ENCODE measurements around the gene ZMYM4. TPM values are rescaled to one million over a fixed set of nuclear protein-coding genes. Genes with fewer than 3 reads are reported as not detected.
"Not testable (repeated sequence)": the region's sequence is repeated elsewhere in the genome, so short reads cannot be mapped to it uniquely, and the experiment has no call there.

The ZMYM4 gene
- polyA plus RNA-seq, 6 donors from 2014 or later: 17.1 to 42.0 (median 36.6) TPM

DNA sequence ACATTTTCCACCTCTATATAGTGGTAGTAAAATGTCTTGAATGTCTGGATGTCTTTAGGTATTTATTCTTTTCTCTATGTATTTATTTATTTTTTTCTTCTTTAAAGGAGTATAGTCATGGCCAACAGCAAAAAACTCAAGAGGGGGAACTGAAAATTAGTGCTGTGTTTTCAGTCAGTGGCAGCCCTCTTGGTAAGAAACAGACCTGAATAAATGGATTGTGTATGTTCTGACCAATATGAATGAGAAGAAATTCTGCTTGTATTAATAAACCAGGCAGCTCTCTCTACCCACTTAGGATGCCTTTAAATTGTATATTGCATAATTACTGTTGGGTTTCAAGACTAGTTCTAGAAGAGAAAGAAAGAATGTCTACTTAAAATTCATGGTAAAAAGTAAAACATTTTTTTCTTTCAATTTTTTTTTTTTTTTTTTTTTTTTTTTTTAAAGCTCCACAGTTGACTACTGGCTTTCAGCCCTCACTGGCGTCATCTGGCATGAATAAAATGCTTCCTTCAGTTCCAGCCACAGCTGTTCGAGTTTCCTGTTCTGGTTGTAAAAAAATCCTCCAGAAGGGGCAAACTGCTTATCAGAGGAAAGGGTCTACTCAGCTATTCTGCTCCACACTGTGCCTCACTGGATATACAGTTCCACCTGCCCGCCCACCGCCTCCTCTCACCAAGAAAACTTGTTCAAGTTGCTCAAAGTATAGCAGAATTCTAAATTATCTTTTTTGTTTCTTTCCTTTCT, 101.6 kb downstream of the ZMYM4 start:
- no peaks in the 10 kb centered on the region for H3K9me3 Mint-ChIP-seq
- H3K36me3 Mint-ChIP-seq: no peaks in the 10 kb centered on the region
- no peaks in the 10 kb centered on the region for H3K27me3 Mint-ChIP-seq
- ATAC-seq (ENCODE audit: low read depth in 2 of 2) (no peak), DNase-seq (no peak)
- H3K27ac Mint-ChIP-seq: peak overlapping the region in 4 of 6 donors; percentile 34 to 88 (median 67)
- H3K4me1 Mint-ChIP-seq: peaks cover 0 to under 1% (median under 1%) of the 10 kb centered on the region in 3 donors
- no peak overlapping the region for H3K4me3 Mint-ChIP-seq

DNA sequence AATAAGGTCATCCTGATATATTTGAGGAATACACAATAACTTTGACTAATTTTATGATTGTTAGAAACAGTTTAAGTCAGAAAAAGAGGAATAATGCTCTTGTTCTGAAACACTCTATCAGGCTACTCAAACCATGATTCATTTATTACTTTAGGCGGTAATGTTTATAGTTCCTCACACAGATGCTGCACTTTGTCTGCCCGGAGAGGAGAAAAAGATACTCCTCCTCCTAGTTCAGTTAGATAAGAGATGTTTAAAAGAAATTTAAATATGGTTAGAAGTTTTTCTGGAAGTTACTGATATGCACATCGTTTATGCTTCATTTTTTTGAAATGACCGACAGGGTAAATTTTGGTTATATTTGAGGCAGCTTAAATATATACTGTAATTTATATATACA, 103.0 kb downstream of the ZMYM4 start:
- H3K36me3 Mint-ChIP-seq: no peaks in the 10 kb centered on the region
- no peak overlapping the region for H3K27ac Mint-ChIP-seq
- DNase-seq (no peak), ATAC-seq (ENCODE audit: low read depth in 2 of 2) (no peak)
- H3K27me3 Mint-ChIP-seq: no peaks in the 10 kb centered on the region
- H3K9me3 Mint-ChIP-seq: no peaks in the 10 kb centered on the region
- no peak overlapping the region for H3K4me3 Mint-ChIP-seq
- no peaks in the 10 kb centered on the region for H3K4me1 Mint-ChIP-seq

DNA sequence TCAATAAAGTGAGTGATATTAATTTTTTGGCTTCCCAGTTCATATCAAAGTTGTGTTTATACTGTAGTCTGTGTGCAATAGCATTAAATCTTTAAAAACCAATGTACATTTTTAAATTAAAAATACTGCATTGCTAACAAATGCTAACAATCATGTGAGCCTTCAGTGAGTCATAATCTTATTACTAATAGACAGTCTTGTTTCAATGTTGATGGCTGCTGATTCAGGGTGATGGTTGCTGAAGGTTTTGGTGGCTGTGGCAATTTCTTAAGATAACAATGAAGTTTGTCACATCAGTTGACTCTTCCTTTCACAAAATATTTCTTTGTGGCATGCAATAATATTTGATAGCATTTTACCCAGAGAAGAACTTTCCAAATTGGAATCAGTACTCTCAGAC, 109.0 kb downstream of the ZMYM4 start:
- no peak for DNase-seq
- H3K4me3 Mint-ChIP-seq: no peak overlapping the region
- H3K27me3 Mint-ChIP-seq: no peaks in the 10 kb centered on the region
- H3K27ac Mint-ChIP-seq: no peak overlapping the region
- ATAC-seq (ENCODE audit: low read depth in 2 of 2): no peak
- no peaks in the 10 kb centered on the region for H3K36me3 Mint-ChIP-seq
- H3K4me1 Mint-ChIP-seq: no peaks in the 10 kb centered on the region
- H3K9me3 Mint-ChIP-seq: no peaks in the 10 kb centered on the region

DNA sequence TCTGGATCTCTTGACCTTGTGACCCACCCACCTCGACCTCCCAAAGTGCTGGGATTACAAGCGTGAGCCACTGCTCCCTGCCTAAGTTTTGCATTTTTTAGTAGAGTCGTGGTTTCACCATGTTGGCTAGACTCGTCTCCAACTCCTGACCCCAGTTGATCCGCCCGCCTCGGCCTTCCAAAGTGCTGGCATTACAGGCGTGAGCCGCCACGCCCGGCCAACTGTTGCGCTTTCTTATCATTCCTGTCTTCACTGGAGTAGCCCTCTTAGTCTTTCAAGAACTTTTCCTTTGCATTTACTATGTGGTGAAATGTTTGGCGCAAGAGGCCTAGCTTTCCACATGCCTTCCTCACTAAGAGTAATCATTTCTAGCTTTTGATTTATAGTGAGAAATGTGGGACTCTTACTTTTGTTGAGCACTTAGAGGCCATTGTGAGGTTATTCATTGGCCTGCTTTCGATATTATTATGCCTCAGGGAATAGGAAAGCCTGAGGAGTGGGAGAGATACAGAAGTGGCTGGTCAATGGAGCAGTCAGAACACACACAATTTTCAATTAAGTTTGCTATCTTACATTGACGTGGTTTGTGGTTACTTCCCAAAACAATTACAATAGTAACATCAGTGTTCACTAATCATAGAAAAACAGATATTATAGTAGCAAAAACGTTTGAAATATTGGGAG, 111.0 kb downstream of the ZMYM4 start:
- H3K4me1 Mint-ChIP-seq: no peaks in the 10 kb centered on the region

DNA sequence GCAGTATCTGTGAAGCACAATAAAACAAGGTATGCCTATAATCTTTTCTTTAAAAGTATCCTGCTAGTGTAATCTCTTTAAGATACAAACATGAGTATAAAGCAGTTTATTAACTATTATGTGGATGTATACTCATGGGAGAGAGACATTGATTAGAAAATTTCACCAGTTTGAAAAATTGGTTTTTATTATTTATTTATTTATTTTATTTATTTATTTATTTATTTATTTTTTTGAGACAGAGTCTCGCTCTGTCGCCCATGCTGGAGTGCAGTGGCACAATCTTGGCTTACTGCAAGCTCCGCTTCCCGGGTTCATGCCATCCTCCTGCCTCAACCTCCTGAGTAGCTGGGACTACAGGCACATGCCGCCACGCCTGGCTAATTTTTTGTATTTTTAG, 111.6 kb downstream of the ZMYM4 start:
- not testable (repeated sequence) for H3K4me3 Mint-ChIP-seq; ATAC-seq (ENCODE audit: low read depth in 2 of 2); H3K4me1 Mint-ChIP-seq; DNase-seq; H3K27ac Mint-ChIP-seq; H3K9me3 Mint-ChIP-seq; H3K27me3 Mint-ChIP-seq; H3K36me3 Mint-ChIP-seq

More for the DNA sequence above, 111.0 kb downstream of the ZMYM4 start:
- DNase-seq (no peak), ATAC-seq (ENCODE audit: low read depth in 2 of 2) (no peak)
- Mint-ChIP-seq H3K9me3 (no peaks in the 10 kb centered on the region), H3K27me3 (no peaks in the 10 kb centered on the region), H3K27ac (no peak overlapping the region), H3K36me3 (no peaks in the 10 kb centered on the region), H3K4me3 (no peak overlapping the region)

DNA sequence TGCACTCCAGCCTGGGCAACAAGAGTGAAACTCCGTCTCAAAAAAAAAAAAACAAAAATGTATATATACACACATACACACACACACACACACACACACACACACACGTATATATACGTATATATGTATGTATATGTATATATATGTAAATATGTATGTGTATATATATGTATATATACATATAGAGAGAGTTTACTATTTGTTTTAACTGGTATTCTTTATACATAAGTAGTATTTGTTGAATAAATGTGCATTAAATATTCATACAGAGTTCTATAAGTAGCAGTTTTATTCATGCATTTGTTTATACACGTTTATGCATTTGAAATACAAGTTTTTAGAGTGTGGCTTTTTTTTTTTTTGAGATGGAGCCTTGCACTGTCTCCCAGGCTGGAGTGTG, 113.6 kb downstream of the ZMYM4 start:
- H3K27me3 Mint-ChIP-seq: no peaks in the 10 kb centered on the region
- no peaks in the 10 kb centered on the region for H3K9me3 Mint-ChIP-seq
- peaks cover 7 to 12% of the 10 kb centered on the region in 2 donors for H3K36me3 Mint-ChIP-seq
- no peaks in the 10 kb centered on the region for H3K4me1 Mint-ChIP-seq
- no peak for DNase-seq
- ATAC-seq (ENCODE audit: low read depth in 2 of 2): no peak
- no peak overlapping the region for H3K27ac Mint-ChIP-seq
- no peak overlapping the region for H3K4me3 Mint-ChIP-seq

DNA sequence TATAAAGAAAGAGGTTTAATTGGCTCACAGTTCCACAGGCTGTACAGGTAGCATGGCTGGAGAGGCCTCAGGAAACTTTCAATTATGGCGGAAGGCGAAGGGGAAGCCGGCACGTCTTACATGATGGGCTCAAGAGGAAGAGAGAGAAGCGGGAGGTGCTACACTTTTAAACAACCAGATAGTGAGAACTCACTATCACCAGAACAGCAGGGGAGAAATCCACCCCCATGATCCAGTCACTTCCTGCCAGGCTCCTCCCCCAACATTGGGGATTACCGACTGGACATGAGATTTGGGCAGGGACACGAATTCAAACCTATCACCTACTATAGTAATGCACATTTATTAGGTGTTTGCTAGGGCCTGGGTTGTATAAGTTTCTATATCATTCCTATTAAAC, 117.8 kb downstream of the ZMYM4 start:
- Mint-ChIP-seq H3K27ac (no peak overlapping the region), H3K4me3 (no peak overlapping the region), H3K27me3 (no peaks in the 10 kb centered on the region), H3K9me3 (no peaks in the 10 kb centered on the region), H3K4me1 (no peaks in the 10 kb centered on the region), H3K36me3 (peaks cover 15 to 30% of the 10 kb centered on the region in 2 donors)
- ATAC-seq (ENCODE audit: low read depth in 2 of 2) (no peak), DNase-seq (no peak)

DNA sequence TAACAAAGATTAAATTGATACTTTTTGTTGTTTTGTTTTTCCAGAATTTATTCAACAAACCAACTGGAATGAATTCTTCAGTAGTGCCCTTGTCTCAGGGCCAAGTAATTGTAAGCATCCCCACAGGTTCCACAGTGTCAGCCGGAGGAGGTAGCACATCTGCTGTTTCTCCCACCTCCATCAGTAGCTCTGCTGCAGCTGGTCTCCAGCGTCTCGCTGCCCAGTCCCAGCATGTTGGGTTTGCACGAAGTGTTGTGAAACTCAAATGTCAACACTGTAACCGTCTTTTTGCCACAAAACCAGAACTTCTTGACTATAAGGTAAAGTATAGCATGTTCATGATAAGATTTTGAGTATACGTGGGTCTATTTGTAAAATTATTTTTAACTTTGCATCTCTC, 118.5 kb downstream of the ZMYM4 start:
- DNase-seq (no peak), ATAC-seq (ENCODE audit: low read depth in 2 of 2) (no peak)
- H3K4me3 Mint-ChIP-seq: no peak overlapping the region
- H3K9me3 Mint-ChIP-seq: no peaks in the 10 kb centered on the region
- H3K27me3 Mint-ChIP-seq: no peaks in the 10 kb centered on the region
- H3K27ac Mint-ChIP-seq: no peak overlapping the region
- H3K36me3 Mint-ChIP-seq: peaks cover 15 to 30% of the 10 kb centered on the region in 2 donors
- H3K4me1 Mint-ChIP-seq: no peaks in the 10 kb centered on the region

DNA sequence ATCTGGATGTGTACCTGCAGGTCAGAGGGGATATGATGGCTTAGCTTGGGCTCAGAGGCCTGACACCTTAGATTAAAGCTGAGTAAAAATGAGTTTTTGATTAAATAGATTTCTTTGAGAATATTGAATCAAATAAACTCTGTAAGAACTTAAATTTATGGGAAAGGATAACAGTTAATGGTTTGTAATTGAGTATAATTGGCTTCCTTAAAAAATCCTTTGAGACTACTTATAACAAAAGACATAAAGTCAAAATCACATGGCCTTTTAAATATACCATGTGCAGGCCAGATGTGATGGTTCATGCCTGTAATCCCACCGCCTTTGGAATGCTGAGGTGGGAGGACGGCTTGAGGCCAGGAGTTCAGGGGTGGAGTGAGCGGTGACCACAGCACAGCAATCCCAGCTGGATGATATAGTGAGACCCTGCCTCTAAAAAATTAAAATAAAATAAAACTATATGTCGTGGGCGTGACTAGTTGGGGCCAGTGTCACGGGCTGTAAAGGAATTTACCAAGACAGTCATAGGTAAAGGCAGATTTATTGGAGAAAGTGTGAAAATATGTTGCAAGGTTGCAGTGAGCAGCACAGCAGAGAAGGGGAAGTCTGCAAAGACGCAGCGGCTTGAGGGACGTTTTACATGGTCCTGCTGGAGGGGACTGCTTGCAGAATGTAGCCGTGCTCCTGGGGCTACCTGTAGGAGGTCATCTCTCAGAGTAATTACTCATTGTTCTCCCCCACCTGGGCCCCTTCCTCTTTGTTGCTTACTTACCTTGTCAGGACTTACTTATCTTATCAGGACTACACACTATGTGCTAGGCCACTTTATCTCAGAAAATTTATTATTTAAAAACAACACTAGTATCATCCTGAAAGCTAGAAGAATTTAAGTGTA, 122.3 kb downstream of the ZMYM4 start:
- Mint-ChIP-seq H3K27ac (peak overlapping the region in 1 of 6 donors; percentile 53), H3K9me3 (no peaks in the 10 kb centered on the region), H3K4me1 (no peaks in the 10 kb centered on the region), H3K36me3 (peaks cover 21 to 40% of the 10 kb centered on the region in 2 donors), H3K4me3 (no peak overlapping the region), H3K27me3 (no peaks in the 10 kb centered on the region)
- DNase-seq (no peak), ATAC-seq (ENCODE audit: low read depth in 2 of 2) (no peak)

DNA sequence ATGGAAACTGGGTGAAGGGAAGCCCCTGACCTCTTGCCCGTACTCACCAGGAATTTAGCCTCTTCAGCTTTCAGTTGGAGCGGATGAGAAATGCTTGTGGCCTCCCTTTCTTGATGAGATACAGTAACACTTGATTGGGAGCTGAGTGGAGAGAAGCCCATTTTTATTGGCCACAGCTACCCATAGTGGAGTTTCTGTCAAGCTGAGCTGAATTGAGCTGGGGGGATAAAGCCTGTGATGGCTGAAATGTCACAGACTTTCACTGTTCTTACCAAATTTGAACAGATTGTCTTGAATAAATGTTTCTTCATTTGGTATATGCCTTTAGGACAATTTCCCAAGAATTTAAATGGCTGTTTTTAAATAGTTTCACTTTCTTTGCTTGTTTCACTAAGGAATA, 125.9 kb downstream of the ZMYM4 start:
- peak overlapping the region in 1 of 6 donors; percentile 16 for H3K27ac Mint-ChIP-seq
- H3K27me3 Mint-ChIP-seq: no peaks in the 10 kb centered on the region
- no peak overlapping the region for H3K4me3 Mint-ChIP-seq
- no peaks in the 10 kb centered on the region for H3K4me1 Mint-ChIP-seq
- no peak for DNase-seq
- H3K36me3 Mint-ChIP-seq: peaks cover 33 to 36% of the 10 kb centered on the region in 2 donors
- H3K9me3 Mint-ChIP-seq: no peaks in the 10 kb centered on the region
- ATAC-seq (ENCODE audit: low read depth in 2 of 2): no peak

DNA sequence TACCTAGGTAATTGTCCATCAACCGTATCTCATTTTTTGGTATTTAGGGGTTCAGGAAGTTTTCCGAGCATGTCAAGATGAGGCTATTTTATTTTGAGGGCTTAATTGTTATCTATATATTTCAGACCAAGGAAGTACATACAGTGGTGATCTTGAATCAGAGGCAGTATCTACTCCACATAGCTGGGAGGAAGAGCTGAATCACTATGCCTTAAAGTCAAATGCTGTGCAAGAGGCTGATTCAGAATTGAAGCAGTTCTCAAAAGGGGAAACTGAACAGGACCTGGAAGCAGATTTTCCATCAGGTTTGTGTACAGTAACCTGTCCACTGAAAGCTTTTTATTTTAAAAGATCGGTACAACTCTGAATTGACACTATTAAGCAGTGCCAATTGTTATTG, 130.2 kb downstream of the ZMYM4 start:
- Mint-ChIP-seq H3K27me3 (no peaks in the 10 kb centered on the region), H3K9me3 (peaks cover 0 to 1% (median 0%) of the 10 kb centered on the region in 7 donors), H3K36me3 (peaks cover 40 to 44% of the 10 kb centered on the region in 2 donors), H3K4me3 (no peak overlapping the region), H3K4me1 (no peaks in the 10 kb centered on the region), H3K27ac (no peak overlapping the region)
- DNase-seq: no peak
- no peak for ATAC-seq (ENCODE audit: low read depth in 2 of 2)

DNA sequence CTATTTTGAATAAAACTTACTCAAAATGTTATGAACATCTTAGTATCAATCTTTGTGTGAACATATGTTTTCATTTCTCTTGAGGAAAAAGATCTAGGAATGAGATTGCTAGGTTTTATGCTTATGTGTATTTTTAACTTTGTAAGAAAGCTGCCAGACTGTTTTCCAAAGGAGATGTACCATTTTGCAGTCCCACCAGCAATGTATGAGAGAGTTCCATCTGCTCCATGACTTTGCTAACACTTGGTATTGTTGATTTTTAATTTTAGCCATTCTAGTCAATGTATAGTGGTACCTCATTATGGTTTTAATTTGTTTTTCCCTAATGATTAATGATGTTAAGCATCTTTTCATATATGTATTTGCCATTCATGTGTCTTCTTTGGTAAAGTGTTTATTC, 132.5 kb downstream of the ZMYM4 start:
- Mint-ChIP-seq H3K4me3 (no peak overlapping the region), H3K27ac (peak overlapping the region in 3 of 6 donors; percentile 6 to 35 (median 20)), H3K9me3 (peaks cover 0 to 1% (median 0%) of the 10 kb centered on the region in 7 donors), H3K4me1 (no peaks in the 10 kb centered on the region), H3K36me3 (peaks cover 32 to 39% of the 10 kb centered on the region in 2 donors), H3K27me3 (no peaks in the 10 kb centered on the region)
- no peak for ATAC-seq (ENCODE audit: low read depth in 2 of 2)
- no peak for DNase-seq

DNA sequence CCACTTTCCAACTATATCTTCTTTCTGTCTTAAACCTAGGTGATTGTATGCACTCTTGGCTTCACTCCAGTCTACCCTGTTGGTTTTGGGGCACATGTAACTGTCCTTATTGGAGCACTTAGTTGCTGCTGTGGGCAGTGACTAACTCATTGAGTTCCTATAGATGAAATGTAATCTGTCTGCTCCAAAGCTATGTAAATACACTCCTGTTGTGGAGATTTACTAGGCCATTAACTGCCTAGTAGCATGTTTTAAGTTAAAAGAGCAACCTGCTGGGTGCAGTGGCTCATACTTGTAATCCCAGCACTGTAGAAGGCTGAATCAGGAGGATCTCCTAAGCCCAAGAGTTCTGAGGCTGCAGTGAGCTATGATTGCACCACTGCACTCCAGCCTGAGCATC, 137.6 kb downstream of the ZMYM4 start:
- H3K36me3 Mint-ChIP-seq: peaks cover 22 to 40% of the 10 kb centered on the region in 2 donors
- H3K9me3 Mint-ChIP-seq: peaks cover 0 to 5% (median 0%) of the 10 kb centered on the region in 7 donors
- H3K27ac Mint-ChIP-seq: peak overlapping the region in 2 of 6 donors; percentile 16 to 47
- no peaks in the 10 kb centered on the region for H3K4me1 Mint-ChIP-seq
- H3K4me3 Mint-ChIP-seq: no peak overlapping the region
- no peak for ATAC-seq (ENCODE audit: low read depth in 2 of 2)
- no peaks in the 10 kb centered on the region for H3K27me3 Mint-ChIP-seq
- no peak for DNase-seq

Measured in naive B cell (primary cell).